TTC549 (cell line): ENCODE results near the gene GON4L.
"Not testable (repeated sequence)": the region's sequence is repeated elsewhere in the genome, so short reads cannot be mapped to it uniquely, and the experiment has no call there.

Experiments
- FAIRE-seq: peaks from 2 replicates; lab custom pipeline; 2012; peaks lifted over from hg19 to GRCh38; lab: Jason Lieb, UNC

GON4L gene

GRCh38 chr1:155871390-155871789 is 14.4 kb upstream of the GON4L start:
- no peak for FAIRE-seq

- FAIRE-seq = no peak
Measured at GRCh38 chr1:155867766-155868165, 10.8 kb upstream of the GON4L start.

- FAIRE-seq = no peak
Measured at GRCh38 chr1:155864393-155864792, 7.4 kb upstream of the GON4L start.

- FAIRE-seq = no peak
Measured at GRCh38 chr1:155861896-155862295, 4.9 kb upstream of the GON4L start.

GRCh38 chr1:155860970-155861510 is 4.0 kb upstream of the GON4L start:
- no peak for FAIRE-seq

GRCh38 chr1:155859881-155860871 is 3.2 kb upstream of the GON4L start:
- FAIRE-seq = no peak

- FAIRE-seq = peak; percentile 99
Measured at GRCh38 chr1:155859234-155859829, 2.3 kb upstream of the GON4L start, which contains the start of gene SYT11. Gene SYT11, plus strand, starts transcription at chr1:155859567. Its CDS starts 195 bp downstream, at chr1:155859762.

GRCh38 chr1:155858800-155859233 is 1.8 kb upstream of the GON4L start:
- no peak for FAIRE-seq

- no peak for FAIRE-seq
Measured at GRCh38 chr1:155856257-155856974, 598 bp downstream of the GON4L start.

GRCh38 chr1:155850345-155850744 is 6.7 kb downstream of the GON4L start:
- no peak for FAIRE-seq

GRCh38 chr1:155847823-155848529 is 9.0 kb downstream of the GON4L start:
- FAIRE-seq = no peak

GRCh38 chr1:155844860-155845421 is 12.1 kb downstream of the GON4L start:
- FAIRE-seq = no peak

GRCh38 chr1:155840386-155840785 is 16.6 kb downstream of the GON4L start:
- no peak for FAIRE-seq

- FAIRE-seq = no peak
Measured at GRCh38 chr1:155835548-155835947, 21.5 kb downstream of the GON4L start.

- FAIRE-seq = not testable (repeated sequence)
Measured at GRCh38 chr1:155834927-155835399, 22.1 kb downstream of the GON4L start.

- FAIRE-seq = no peak
Measured at GRCh38 chr1:155834296-155834926, 22.6 kb downstream of the GON4L start.

GRCh38 chr1:155833665-155834295 is 23.2 kb downstream of the GON4L start:
- FAIRE-seq = no peak

GRCh38 chr1:155831279-155831976 is 25.6 kb downstream of the GON4L start:
- no peak for FAIRE-seq

- FAIRE-seq = no peak
Measured at GRCh38 chr1:155827450-155827849, 29.6 kb downstream of the GON4L start.

GRCh38 chr1:155816351-155816750 is 40.7 kb downstream of the GON4L start:
- FAIRE-seq = no peak
